Stomach (tissue), 9 donors: ENCODE results near the gene VPS11. TPM values are rescaled to one million over a fixed set of nuclear protein-coding genes. Genes with fewer than 3 reads are reported as not detected.

Source experiments
- DNase-seq, 2 donors: peaks; one replicate each; pipeline versions ENCODE4 v3.0.0 to v3.0.0-alpha.2; 2013 to 2019
- H3K27ac ChIP-seq, 5 donors: fragments of 200-600 bp in 4 of 5; sonication (generic) in 4 of 5; one replicate each; pipeline ENCODE4 v1.5.1; 2013 to 2019; ENCODE audit warnings: mild to moderate bottlenecking in 1 of 5, moderate library complexity in 1 of 5
- H3K27me3 ChIP-seq, 3 donors: fragments of 200-600 bp; sonication (generic); one replicate each; pipeline ENCODE4 v1.5.1; 2017 to 2019; ENCODE audit warnings: mixed run types in 1 of 3
- H3K36me3 ChIP-seq, 4 donors: fragments of 200-600 bp; sonication (generic); 1 replicate in 3 of 4; 2 replicates in 1 of 4; pipeline ENCODE4 v1.5.1; 2016 to 2019
- H3K4me1 ChIP-seq, 4 donors: fragments of 200-600 bp; sonication (generic); one replicate each; pipeline ENCODE4 v1.5.1; 2016 to 2019
- H3K4me3 ChIP-seq, 4 donors: fragments of 200-600 bp; sonication (generic) in 3 of 4; one replicate each; pipeline ENCODE4 v1.5.1; 2016 to 2019; ENCODE audit warnings: mild to moderate bottlenecking in 1 of 4
- H3K9me3 ChIP-seq, 4 donors: fragments of 200-600 bp; sonication (generic); one replicate each; pipeline ENCODE4 v1.5.1; 2016 to 2019
- EP300 ChIP-seq: sonication (generic); formaldehyde crosslinking; IDR thresholded peaks from one replicate; pipeline ENCODE4 v1.6.1; 2017; ENCODE audit warnings: antibody characterized with exemption
- POLR2A ChIP-seq, 4 donors: fragments of 450-650 bp; IDR thresholded peaks; one replicate each; pipeline ENCODE4 v1.6.1; 2016; ENCODE audit warnings: antibody characterized with exemption in 4 of 4, control low read depth in 2 of 4, mild to moderate bottlenecking in 1 of 4, moderate library complexity in 1 of 4
- POLR2AphosphoS5 ChIP-seq, 3 donors: sonication (generic); formaldehyde crosslinking; IDR thresholded peaks; one replicate each; pipeline ENCODE4 v1.6.1; 2016; ENCODE audit warnings: antibody characterized with exemption in 3 of 3
- WGBS, 5 donors: extraction: QIAGEN DNeasy Blood & Tissue Kit in 3 of 5; methylation state at CpG; one replicate each; pipeline versions ENCODE4 v1.1.5 to v1.1.7; 2013 to 2018; 5-methylcytosine and 5-hydroxymethylcytosine counted together
- intact Hi-C: fragments of 100-400 bp; cut with DNase I; formaldehyde crosslinking; loops from one replicate; pipeline ENCODE4 v1.15.1; 2023; ENCODE audit warnings: low total_unique reads
- polyA plus RNA-seq, 3 donors: library from polyadenylated mRNA; stranded (reverse); fragments of 200-250 nt; gene quantifications; one replicate each; pipeline ENCODE4 v1.2.3, GENCODE V29; 2013
- total RNA-seq, 5 donors: library from RNA; depleted of rRNA; stranded (reverse); fragments of >200 nt; gene quantifications; one replicate each; pipeline versions ENCODE4 v1.1.0 to v1.2.3, GENCODE V29; 2014 to 2016
- TF ChIP-seq, protein P1 (sequence below), 7 experiments: fragments of 450-650 bp in 4 of 7; fragments of 200-600 bp in 3 of 7; sonication (generic) in 3 of 7; IDR thresholded peaks; one replicate each; pipeline ENCODE4 v1.5.1; 2016 to 2019; ENCODE audit warnings: antibody characterized with exemption in 7 of 7, control low read depth in 2 of 7, mild to moderate bottlenecking in 1 of 7
- donor health status: healthy with polysubstance abuse.
- donor health status: Bipolar disorder and iron deficiency.
- donor health status: healthy.

Gene VPS11
- total and polyA plus RNA-seq, 8 donors = 8.2 to 190 (median 33.2) TPM

DNA sequence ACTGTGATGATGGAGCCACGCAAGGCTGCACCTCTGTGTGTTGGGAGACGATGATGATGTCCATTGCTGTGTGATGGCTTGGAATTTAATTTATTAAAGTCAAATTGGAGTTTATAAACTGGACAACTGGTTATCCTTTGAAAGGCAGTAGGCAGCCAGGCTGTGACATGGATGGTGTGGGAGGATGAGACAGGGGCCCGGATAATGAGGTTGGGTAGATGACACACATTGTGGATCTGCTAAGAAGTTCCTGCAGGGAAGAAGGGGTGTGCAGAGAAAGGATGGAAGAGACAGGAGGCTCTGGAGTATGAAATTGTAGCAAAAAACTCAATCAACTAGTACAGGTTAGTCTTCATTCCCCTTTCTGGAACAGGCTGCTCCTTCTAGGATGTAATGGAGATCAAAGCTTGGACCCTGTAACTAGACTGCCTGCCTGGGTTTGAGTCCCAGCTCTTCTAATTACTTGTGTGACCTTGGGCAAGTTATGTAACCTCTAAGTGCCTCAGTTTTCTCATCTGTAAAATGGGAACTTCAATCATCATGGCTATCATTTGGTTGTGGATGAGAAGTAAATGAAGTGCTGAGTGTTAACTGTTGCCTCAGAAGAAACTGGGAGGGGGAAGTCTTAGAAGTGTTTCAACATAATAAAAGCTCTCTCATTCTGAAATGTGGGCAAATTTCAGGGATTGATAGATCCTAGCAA lies 49.5 kb downstream of the VPS11 start:
- intact Hi-C loops = no loop called here
- Histone ChIP-seq H3K27ac (no peak overlapping the region), H3K36me3 (peaks cover 30 to 56% (median 54%) of the 10 kb centered on the region in 4 donors), H3K4me3 (no peak overlapping the region), H3K27me3 (no peaks in the 10 kb centered on the region), H3K9me3 (no peaks in the 10 kb centered on the region), H3K4me1 (peaks cover 9 to 23% (median 12%) of the 10 kb centered on the region in 4 donors)
- DNase-seq = no peak
- WGBS, 5 donors = 86 to 96% (median 94%) methylated on average over 3 of the region's 3 CpGs
- TF ChIP-seq POLR2AphosphoS5 (IDR thresholded peaks at IDR 0.05) (no peak), EP300 (no peak), POLR2A (IDR thresholded peaks at IDR 0.05) (no peak)
- TF ChIP-seq, protein P1, sequence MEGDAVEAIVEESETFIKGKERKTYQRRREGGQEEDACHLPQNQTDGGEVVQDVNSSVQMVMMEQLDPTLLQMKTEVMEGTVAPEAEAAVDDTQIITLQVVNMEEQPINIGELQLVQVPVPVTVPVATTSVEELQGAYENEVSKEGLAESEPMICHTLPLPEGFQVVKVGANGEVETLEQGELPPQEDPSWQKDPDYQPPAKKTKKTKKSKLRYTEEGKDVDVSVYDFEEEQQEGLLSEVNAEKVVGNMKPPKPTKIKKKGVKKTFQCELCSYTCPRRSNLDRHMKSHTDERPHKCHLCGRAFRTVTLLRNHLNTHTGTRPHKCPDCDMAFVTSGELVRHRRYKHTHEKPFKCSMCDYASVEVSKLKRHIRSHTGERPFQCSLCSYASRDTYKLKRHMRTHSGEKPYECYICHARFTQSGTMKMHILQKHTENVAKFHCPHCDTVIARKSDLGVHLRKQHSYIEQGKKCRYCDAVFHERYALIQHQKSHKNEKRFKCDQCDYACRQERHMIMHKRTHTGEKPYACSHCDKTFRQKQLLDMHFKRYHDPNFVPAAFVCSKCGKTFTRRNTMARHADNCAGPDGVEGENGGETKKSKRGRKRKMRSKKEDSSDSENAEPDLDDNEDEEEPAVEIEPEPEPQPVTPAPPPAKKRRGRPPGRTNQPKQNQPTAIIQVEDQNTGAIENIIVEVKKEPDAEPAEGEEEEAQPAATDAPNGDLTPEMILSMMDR (IDR thresholded peaks at IDR 0.05) = no peak

DNA sequence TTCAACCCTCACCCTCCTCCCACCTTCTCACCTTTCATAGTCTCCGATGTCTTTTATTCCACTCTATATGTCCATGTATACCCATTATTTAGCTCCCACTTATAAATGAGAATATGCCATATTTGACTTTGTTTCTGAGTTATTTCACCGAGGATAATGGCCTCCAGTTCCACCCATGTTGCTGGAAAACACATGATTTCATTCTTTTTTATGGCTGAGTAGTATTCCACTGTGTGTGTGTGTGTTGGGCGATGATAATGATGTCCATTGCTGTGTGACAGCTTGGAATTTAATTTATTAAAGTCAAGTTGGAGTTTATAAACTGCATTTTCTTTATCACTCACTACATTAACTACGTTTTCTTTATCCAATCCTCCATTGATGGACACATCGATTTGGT lies 50.6 kb downstream of the VPS11 start:
- WGBS, 5 donors = 94 to 97% (median 96%) methylated on average over 5 of the region's 5 CpGs
- peaks cover 16 to 34% (median 22%) of the 10 kb centered on the region in 4 donors for H3K4me1 ChIP-seq
- TF ChIP-seq POLR2A (IDR thresholded peaks at IDR 0.05) (no peak), POLR2AphosphoS5 (IDR thresholded peaks at IDR 0.05) (no peak), EP300 (no peak)
- TF ChIP-seq, protein P1 (IDR thresholded peaks at IDR 0.05) = no peak
- no peaks in the 10 kb centered on the region for H3K27me3 ChIP-seq
- no peak overlapping the region for H3K27ac ChIP-seq
- peaks cover 21 to 47% (median 43%) of the 10 kb centered on the region in 4 donors for H3K36me3 ChIP-seq
- no peaks in the 10 kb centered on the region for H3K9me3 ChIP-seq
- intact Hi-C loops = no loop called here
- DNase-seq = no peak
- no peak overlapping the region for H3K4me3 ChIP-seq

DNA sequence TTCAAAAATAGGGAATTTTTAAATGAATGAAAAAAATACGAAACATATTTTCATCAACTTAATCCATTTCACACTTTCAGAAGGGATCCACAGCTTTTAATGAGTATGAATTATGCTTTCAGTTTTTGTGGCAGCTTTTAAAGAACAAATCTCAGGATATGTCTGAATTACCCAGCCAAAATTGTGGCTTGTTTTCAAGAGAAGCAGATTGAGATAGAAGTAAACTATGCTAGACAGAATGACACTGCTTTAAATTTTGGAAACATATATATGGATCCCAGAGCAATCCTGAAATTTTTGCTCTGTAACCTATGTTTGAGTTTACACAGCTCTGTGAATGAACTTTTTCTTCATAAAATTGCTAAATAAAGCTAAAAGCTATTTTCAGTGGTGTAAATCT lies 51.3 kb downstream of the VPS11 start:
- TF ChIP-seq EP300 (no peak), POLR2AphosphoS5 (IDR thresholded peaks at IDR 0.05) (no peak), POLR2A (IDR thresholded peaks at IDR 0.05) (no peak)
- TF ChIP-seq, protein P1 (IDR thresholded peaks at IDR 0.05) = no peak
- Histone ChIP-seq H3K36me3 (peaks cover 13 to 47% (median 41%) of the 10 kb centered on the region in 4 donors), H3K27ac (no peak overlapping the region), H3K27me3 (no peaks in the 10 kb centered on the region), H3K9me3 (no peaks in the 10 kb centered on the region), H3K4me3 (no peak overlapping the region), H3K4me1 (peaks cover 16 to 36% (median 27%) of the 10 kb centered on the region in 4 donors)
- WGBS, 5 donors = 86 to 97% (median 89%) methylated on average over 1 of the region's 1 CpG
- intact Hi-C loops = no loop called here
- DNase-seq = no peak

DNA sequence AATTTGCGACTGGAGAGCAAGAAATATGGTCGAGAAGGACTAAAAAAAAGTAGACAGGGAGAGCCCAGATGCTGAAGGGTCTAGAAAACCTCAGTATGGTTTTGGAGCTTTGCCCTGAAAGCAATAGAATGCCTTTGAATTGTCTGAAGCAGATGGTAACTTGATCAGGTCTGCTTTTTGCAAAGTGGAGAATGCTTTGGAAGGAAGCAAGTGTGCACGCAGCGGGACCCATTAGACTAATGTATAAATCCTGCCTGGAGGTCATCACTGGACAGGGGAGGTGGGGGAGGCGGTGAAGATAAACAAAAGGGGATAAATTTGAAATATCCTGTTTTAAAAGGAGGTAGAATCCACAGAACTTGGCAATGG lies 53.0 kb downstream of the VPS11 start:
- H3K36me3 ChIP-seq = peaks cover 7 to 47% (median 38%) of the 10 kb centered on the region in 4 donors
- H3K9me3 ChIP-seq = no peaks in the 10 kb centered on the region
- intact Hi-C loops = no loop called here
- 8 to 18% (median 14%) methylated on average over 5 of the region's 5 CpGs for WGBS, 5 donors
- peak overlapping the region; percentile 79 to 90 (median 86) for H3K4me3 ChIP-seq
- peak overlapping the region; percentile 80 to 89 (median 87) for H3K27ac ChIP-seq
- H3K4me1 ChIP-seq = peaks cover 16 to 46% (median 35%) of the 10 kb centered on the region in 4 donors
- DNase-seq = peak in 1 of 2 donors; percentile 62
- H3K27me3 ChIP-seq = no peaks in the 10 kb centered on the region
- TF ChIP-seq, protein P1 (IDR thresholded peaks at IDR 0.05) = no peak
- TF ChIP-seq POLR2A (IDR thresholded peaks at IDR 0.05) = no peak
- TF ChIP-seq POLR2AphosphoS5 (IDR thresholded peaks at IDR 0.05) = no peak
- no peak for TF ChIP-seq EP300
